Measurements from ENCODE around the gene G6PC3. TPM values are rescaled to one million over a fixed set of nuclear protein-coding genes. Genes with fewer than 3 reads are reported as not detected.
"Not testable (repeated sequence)": the region's sequence is repeated elsewhere in the genome, so short reads cannot be mapped to it uniquely, and the experiment has no call there.

The G6PC3 gene
- total RNA-seq, 2 experiments from 2014 or later = 18.7 to 18.8 TPM

GRCh38 chr17:44093231-44093900 is 22.8 kb downstream of the G6PC3 start:
- Mint-ChIP-seq H3K27ac (no peak overlapping the region), H3K9me3 (no peaks in the 10 kb centered on the region), H3K4me3 (no peak overlapping the region), H3K4me1 (peaks cover 11% of the 10 kb centered on the region), H3K36me3 (peaks cover 2% of the 10 kb centered on the region), H3K27me3 (no peaks in the 10 kb centered on the region)
- ATAC-seq (ENCODE audit: low read depth) (no peak), DNase-seq (no peak)
- POLR2A ChIA-PET = no interaction called here

- no peaks in the 10 kb centered on the region for H3K9me3 Mint-ChIP-seq
- no peak for DNase-seq
- H3K27ac Mint-ChIP-seq = no peak overlapping the region
- no peaks in the 10 kb centered on the region for H3K27me3 Mint-ChIP-seq
- POLR2A ChIA-PET = interaction anchor here (0.6 kb wide), 1 partner anchor 123 kb away, joined by 3 read pairs; no protein-coding TSS in a partner anchor
- no peaks in the 10 kb centered on the region for H3K36me3 Mint-ChIP-seq
- H3K4me1 Mint-ChIP-seq = peaks cover 11% of the 10 kb centered on the region
- no peak overlapping the region for H3K4me3 Mint-ChIP-seq
- ATAC-seq (ENCODE audit: low read depth) = no peak
Measured at GRCh38 chr17:44094701-44095387, 24.3 kb downstream of the G6PC3 start.

- H3K4me3 Mint-ChIP-seq = no peak overlapping the region
- DNase-seq = no peak
- H3K27ac Mint-ChIP-seq = peak overlapping the region; percentile 30
- no peaks in the 10 kb centered on the region for H3K36me3 Mint-ChIP-seq
- peaks cover 11% of the 10 kb centered on the region for H3K4me1 Mint-ChIP-seq
- POLR2A ChIA-PET = no interaction called here
- no peak for ATAC-seq (ENCODE audit: low read depth)
- no peaks in the 10 kb centered on the region for H3K27me3 Mint-ChIP-seq
- no peaks in the 10 kb centered on the region for H3K9me3 Mint-ChIP-seq
Measured at GRCh38 chr17:44095388-44095646, 24.8 kb downstream of the G6PC3 start.

GRCh38 chr17:44095647-44096496 is 25.3 kb downstream of the G6PC3 start:
- Mint-ChIP-seq H3K4me3 (peak overlapping the region; percentile 25), H3K36me3 (no peaks in the 10 kb centered on the region), H3K9me3 (no peaks in the 10 kb centered on the region), H3K4me1 (peaks cover 11% of the 10 kb centered on the region), H3K27ac (peak overlapping the region; percentile 30), H3K27me3 (no peaks in the 10 kb centered on the region)
- DNase-seq (no peak), ATAC-seq (ENCODE audit: low read depth) (no peak)
- POLR2A ChIA-PET = no interaction called here

- ATAC-seq (ENCODE audit: low read depth) = no peak
- Mint-ChIP-seq H3K27ac (no peak overlapping the region), H3K27me3 (no peaks in the 10 kb centered on the region), H3K4me3 (no peak overlapping the region), H3K9me3 (no peaks in the 10 kb centered on the region), H3K36me3 (no peaks in the 10 kb centered on the region), H3K4me1 (peaks cover 11% of the 10 kb centered on the region)
- POLR2A ChIA-PET = no interaction called here
- no peak for DNase-seq
Measured at GRCh38 chr17:44097110-44097958, 26.8 kb downstream of the G6PC3 start.

- H3K4me3 Mint-ChIP-seq; H3K9me3 Mint-ChIP-seq; H3K4me1 Mint-ChIP-seq; H3K36me3 Mint-ChIP-seq; DNase-seq; H3K27ac Mint-ChIP-seq; H3K27me3 Mint-ChIP-seq; ATAC-seq (ENCODE audit: low read depth): not testable (repeated sequence)
- POLR2A ChIA-PET = interaction anchor here (0.6 kb wide), 1 partner anchor 32 kb away, joined by 4 read pairs; no protein-coding TSS in a partner anchor
Measured at GRCh38 chr17:44101858-44102257, 31.3 kb downstream of the G6PC3 start.

GRCh38 chr17:44102849-44103622 is 32.5 kb downstream of the G6PC3 start:
- Mint-ChIP-seq H3K27me3 (no peaks in the 10 kb centered on the region), H3K36me3 (peaks cover 1% of the 10 kb centered on the region), H3K4me1 (peaks cover 4% of the 10 kb centered on the region), H3K27ac (no peak overlapping the region), H3K4me3 (no peak overlapping the region), H3K9me3 (no peaks in the 10 kb centered on the region)
- ATAC-seq (ENCODE audit: low read depth) = no peak
- no peak for DNase-seq
- POLR2A ChIA-PET = no interaction called here

GRCh38 chr17:44105483-44105882 is 34.9 kb downstream of the G6PC3 start:
- no peaks in the 10 kb centered on the region for H3K27me3 Mint-ChIP-seq
- DNase-seq (no peak), ATAC-seq (ENCODE audit: low read depth) (no peak)
- no peaks in the 10 kb centered on the region for H3K9me3 Mint-ChIP-seq
- POLR2A ChIA-PET = interaction anchor here (0.6 kb wide), 1 partner anchor 18 kb away, joined by 3 read pairs; no protein-coding TSS in a partner anchor
- no peak overlapping the region for H3K4me3 Mint-ChIP-seq
- peaks cover 7% of the 10 kb centered on the region for H3K4me1 Mint-ChIP-seq
- peaks cover 1% of the 10 kb centered on the region for H3K36me3 Mint-ChIP-seq
- no peak overlapping the region for H3K27ac Mint-ChIP-seq

GRCh38 chr17:44105941-44106340 is 35.4 kb downstream of the G6PC3 start:
- Mint-ChIP-seq H3K9me3 (no peaks in the 10 kb centered on the region), H3K27ac (no peak overlapping the region), H3K4me1 (peaks cover 8% of the 10 kb centered on the region), H3K27me3 (no peaks in the 10 kb centered on the region), H3K4me3 (no peak overlapping the region), H3K36me3 (peaks cover 1% of the 10 kb centered on the region)
- ATAC-seq (ENCODE audit: low read depth) = no peak
- POLR2A ChIA-PET = interaction anchor here (0.6 kb wide), 1 partner anchor 18 kb away, joined by 3 read pairs; no protein-coding TSS in a partner anchor
- no peak for DNase-seq

GRCh38 chr17:44106801-44107200 is 36.3 kb downstream of the G6PC3 start:
- Mint-ChIP-seq H3K36me3 (peaks cover 1% of the 10 kb centered on the region), H3K9me3 (no peaks in the 10 kb centered on the region), H3K4me1 (peaks cover 15% of the 10 kb centered on the region), H3K27me3 (no peaks in the 10 kb centered on the region), H3K4me3 (no peak overlapping the region), H3K27ac (no peak overlapping the region)
- no peak for ATAC-seq (ENCODE audit: low read depth)
- POLR2A ChIA-PET = no interaction called here
- DNase-seq = no peak

- no peaks in the 10 kb centered on the region for H3K9me3 Mint-ChIP-seq
- ATAC-seq (ENCODE audit: low read depth) = no peak
- DNase-seq = no peak
- no peaks in the 10 kb centered on the region for H3K27me3 Mint-ChIP-seq
- H3K4me3 Mint-ChIP-seq = no peak overlapping the region
- POLR2A ChIA-PET = no interaction called here
- H3K4me1 Mint-ChIP-seq = peaks cover 18% of the 10 kb centered on the region
- peaks cover 1% of the 10 kb centered on the region for H3K36me3 Mint-ChIP-seq
- H3K27ac Mint-ChIP-seq = no peak overlapping the region
Measured at GRCh38 chr17:44108440-44109311, 38.1 kb downstream of the G6PC3 start.

GRCh38 chr17:44109312-44109630 is 38.7 kb downstream of the G6PC3 start:
- DNase-seq = no peak
- no peak overlapping the region for H3K4me3 Mint-ChIP-seq
- no peak overlapping the region for H3K27ac Mint-ChIP-seq
- H3K4me1 Mint-ChIP-seq = peaks cover 18% of the 10 kb centered on the region
- no peak for ATAC-seq (ENCODE audit: low read depth)
- H3K27me3 Mint-ChIP-seq = no peaks in the 10 kb centered on the region
- H3K36me3 Mint-ChIP-seq = peaks cover 1% of the 10 kb centered on the region
- no peaks in the 10 kb centered on the region for H3K9me3 Mint-ChIP-seq
- POLR2A ChIA-PET = interaction anchor here (0.8 kb wide), 1 partner anchor 9 kb away, joined by 3 read pairs; no protein-coding TSS in a partner anchor
